ENCODE data around the gene TPRG1L.

TPRG1L gene

DNA sequence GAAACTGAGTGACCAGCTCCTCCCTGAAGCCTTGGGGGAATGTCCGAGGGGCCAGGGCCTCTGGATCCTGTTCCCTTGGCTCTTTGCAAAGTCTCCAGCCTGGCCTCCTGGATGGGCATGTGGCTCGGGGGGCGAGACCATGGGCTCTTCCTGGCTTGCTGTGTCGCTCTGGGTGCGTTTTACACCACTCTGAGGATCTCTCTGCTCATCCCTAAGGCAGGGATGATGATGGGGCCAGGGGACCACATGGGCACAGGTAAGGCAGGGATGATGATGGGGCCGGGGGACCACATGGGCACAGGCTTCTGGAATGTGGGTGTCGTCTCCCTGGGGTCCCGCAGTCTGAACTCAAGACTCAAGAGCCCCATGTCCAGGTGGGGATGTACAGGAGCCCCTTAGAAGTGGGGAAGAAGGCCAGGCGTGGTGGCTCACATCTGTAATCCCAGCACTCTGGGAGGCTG is 45.2 kb downstream of the TPRG1L start:
- no peak for FAIRE-seq
- TF ChIP-seq, protein P1, sequence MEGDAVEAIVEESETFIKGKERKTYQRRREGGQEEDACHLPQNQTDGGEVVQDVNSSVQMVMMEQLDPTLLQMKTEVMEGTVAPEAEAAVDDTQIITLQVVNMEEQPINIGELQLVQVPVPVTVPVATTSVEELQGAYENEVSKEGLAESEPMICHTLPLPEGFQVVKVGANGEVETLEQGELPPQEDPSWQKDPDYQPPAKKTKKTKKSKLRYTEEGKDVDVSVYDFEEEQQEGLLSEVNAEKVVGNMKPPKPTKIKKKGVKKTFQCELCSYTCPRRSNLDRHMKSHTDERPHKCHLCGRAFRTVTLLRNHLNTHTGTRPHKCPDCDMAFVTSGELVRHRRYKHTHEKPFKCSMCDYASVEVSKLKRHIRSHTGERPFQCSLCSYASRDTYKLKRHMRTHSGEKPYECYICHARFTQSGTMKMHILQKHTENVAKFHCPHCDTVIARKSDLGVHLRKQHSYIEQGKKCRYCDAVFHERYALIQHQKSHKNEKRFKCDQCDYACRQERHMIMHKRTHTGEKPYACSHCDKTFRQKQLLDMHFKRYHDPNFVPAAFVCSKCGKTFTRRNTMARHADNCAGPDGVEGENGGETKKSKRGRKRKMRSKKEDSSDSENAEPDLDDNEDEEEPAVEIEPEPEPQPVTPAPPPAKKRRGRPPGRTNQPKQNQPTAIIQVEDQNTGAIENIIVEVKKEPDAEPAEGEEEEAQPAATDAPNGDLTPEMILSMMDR (IDR thresholded peaks at IDR 0.05; ENCODE audit: insufficient read depth, missing control alignments) = no peak
- no peak for DNase-seq (ENCODE audit: insufficient read length, low spot score)

DNA sequence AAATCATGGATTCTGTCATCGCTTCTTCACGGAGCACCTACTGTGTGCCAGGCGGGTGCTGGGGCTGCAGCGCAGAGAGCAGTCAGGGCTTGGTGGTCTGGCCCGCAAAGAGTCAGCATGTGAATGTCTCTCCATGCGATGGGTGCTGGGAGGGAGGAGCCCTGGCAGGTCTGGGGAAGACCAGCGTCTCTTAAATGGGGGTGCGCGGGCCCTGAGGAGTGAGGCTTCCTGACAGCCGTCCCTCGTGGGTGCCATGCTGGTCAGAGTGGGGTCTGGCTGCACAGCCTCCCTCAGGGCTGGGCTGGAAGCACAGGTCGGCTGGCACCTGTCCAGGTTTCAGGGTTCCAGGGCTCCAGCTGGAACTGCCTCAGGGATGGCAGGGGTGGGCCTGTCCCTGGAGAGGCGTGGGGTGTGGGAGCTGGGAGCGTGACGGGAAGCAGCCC is 46.0 kb downstream of the TPRG1L start:
- DNase-seq (ENCODE audit: insufficient read length, low spot score) (no peak), FAIRE-seq (no peak)
- TF ChIP-seq, protein P1 (IDR thresholded peaks at IDR 0.05; ENCODE audit: insufficient read depth, missing control alignments) = no peak

DNA sequence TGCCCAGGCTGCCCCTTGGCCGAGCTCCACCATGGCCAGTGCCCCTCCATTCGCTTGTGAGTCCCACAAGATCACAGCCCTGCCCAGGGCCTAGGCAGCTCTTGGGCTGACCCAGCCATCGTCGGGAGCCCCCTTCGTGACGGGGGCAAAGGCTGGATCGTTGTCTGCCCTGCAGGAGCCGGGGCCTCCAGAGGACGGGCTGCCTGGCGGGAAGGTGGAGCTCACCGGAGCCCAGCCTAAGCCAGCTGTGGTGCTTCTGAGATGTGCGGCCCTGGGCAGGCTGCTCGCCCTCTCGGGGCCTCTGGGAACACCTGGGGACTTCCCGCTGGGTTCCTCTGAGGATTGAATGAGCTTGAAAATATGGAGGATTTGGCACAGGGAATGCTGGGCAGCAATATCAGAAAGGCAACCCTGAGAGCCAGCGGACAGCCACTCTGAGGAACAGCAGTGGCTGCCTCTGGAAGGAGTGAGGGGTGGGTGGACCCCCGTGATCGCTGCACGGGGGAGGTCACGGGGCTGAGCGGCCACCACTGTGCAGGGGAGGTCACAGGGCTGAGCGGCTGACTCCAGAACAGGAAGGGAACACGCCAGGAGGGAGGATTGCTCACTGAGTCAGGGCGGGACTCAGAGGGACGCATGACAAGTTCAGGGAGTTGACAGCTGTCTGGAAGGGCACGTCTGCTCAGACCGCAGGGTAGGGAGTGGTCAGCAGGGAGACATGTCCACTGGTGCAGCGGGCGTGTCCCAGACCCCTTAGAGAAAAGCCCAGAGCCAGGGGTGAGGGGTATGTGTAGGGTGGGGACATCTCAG is 46.8 kb downstream of the TPRG1L start:
- no peak for FAIRE-seq
- TF ChIP-seq, protein P1 (IDR thresholded peaks at IDR 0.05; ENCODE audit: insufficient read depth, missing control alignments) = no peak
- no peak for DNase-seq (ENCODE audit: insufficient read length, low spot score)

DNA sequence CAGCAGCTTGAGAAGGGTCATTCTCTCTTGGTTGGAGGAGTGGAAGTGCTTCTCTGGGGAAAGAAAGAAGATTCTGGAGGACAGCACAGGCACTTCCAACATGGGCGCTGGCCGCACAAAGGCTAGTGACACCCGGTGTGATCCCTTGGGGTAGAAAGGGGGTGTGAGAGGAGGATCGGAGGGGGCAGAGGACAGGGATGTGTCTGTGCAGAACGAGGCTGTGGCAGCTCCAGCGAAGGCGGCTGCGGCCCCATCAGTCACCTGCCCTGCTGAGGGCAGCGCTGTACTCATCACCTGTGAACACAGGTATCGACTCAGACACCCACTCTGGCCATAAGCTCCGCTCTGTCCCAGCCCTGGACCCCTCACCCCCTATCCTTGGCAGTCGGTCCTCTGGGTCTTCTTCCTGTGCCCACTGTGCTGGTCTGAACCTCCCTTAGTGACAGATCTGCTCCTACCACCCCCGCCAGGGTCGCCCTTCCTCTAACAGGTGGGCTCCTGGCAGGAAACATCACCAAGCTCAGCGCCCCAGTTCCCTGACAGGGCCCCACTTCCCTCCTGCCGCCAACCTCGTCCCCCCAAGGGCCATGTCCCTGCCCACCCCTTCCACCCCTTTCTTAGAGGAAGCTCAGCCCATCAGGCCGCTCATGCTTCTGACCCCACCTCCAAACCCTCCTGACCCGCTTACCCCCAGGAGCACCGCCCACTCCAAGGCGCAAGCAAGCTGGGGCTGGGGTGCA is 47.6 kb downstream of the TPRG1L start:
- DNase-seq (ENCODE audit: insufficient read length, low spot score) (no peak), FAIRE-seq (no peak)
- TF ChIP-seq, protein P1 (IDR thresholded peaks at IDR 0.05; ENCODE audit: insufficient read depth, missing control alignments) = no peak

DNA sequence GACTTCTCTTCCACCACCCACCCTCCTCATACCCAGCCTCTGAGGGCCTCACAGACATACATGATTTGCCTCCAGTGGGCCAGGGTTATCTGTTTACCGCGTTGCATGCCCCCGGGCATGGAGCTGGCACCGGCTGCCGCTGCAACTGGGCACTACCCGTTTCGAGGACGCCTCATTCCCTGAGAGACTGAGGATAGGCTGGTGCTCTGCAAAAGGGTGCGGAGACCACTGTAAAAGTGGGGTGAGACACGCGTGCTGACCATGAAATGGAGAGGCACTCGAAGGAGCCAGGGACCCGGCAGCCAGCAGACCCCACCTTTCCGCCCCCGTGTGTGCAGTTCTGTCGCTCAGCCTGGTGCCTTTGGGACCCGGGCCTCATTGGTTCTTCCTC is 48.2 kb downstream of the TPRG1L start:
- FAIRE-seq = no peak
- TF ChIP-seq, protein P1 (IDR thresholded peaks at IDR 0.05; ENCODE audit: insufficient read depth, missing control alignments) = no peak
- DNase-seq (ENCODE audit: insufficient read length, low spot score) = no peak

DNA sequence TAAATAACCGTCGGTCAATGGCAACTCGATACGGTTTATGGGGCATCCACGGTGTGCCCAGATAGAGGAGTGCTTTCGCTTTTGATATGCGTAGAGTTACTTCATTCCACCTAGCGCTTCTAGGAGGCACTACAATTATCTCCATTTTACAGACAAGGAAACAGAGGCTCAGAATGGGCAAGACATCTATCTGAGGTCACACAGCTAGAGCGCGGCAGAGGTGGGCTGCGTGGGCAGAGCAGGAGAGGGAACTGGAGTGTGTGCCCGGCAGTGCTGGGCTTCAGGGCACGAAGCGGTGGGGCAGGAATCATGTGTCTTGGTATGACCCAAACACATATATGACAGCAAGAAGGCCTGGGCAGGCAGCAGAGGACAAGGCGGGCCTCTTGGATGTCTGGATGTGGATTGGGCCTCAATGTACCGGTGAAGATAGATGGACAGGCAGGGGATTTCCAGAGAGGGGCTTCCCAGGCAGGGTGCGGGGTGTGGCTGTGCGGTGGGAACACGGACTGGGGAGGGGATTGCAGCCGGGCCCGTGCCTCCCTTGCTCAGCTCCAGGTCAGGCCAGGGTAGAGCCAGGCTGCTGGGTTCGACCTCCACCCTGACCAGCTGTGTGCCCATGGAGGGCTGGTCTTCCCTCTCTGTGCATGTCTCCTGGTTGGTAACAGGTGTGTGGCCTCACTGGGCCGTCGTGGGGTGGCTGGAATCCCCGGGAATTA is 48.7 kb downstream of the TPRG1L start:
- no peak for FAIRE-seq
- DNase-seq (ENCODE audit: insufficient read length, low spot score) = no peak
- TF ChIP-seq, protein P1 (IDR thresholded peaks at IDR 0.05; ENCODE audit: insufficient read depth, missing control alignments) = no peak
